Measurements from ENCODE around the gene CFAP53.

The CFAP53 gene

GRCh38 chr18:50194631-50195532 lies 71.4 kb downstream of the CFAP53 start, which contains the start of gene MYO5B:
Gene MYO5B (minus strand): TSS chr18:50195147. CDS start chr18:50194793, 354 bp downstream.
- DNase-seq, result peak in 1 of 56 donors; percentile 8

- no peak for DNase-seq
Observed at GRCh38 chr18:50193796-50194630, 72.3 kb downstream of the CFAP53 start.

- no peak for DNase-seq
Observed at GRCh38 chr18:50192995-50193795, 73.1 kb downstream of the CFAP53 start.

- DNase-seq, result no peak
Observed at GRCh38 chr18:50190926-50191325, 75.4 kb downstream of the CFAP53 start.

- DNase-seq, result no peak
Observed at GRCh38 chr18:50190236-50190635, 76.1 kb downstream of the CFAP53 start.

- DNase-seq, result no peak
Observed at GRCh38 chr18:50189160-50189559, 77.1 kb downstream of the CFAP53 start.

- DNase-seq, result no peak
Observed at GRCh38 chr18:50188652-50189051, 77.6 kb downstream of the CFAP53 start.

- DNase-seq, result no peak
Observed at GRCh38 chr18:50187659-50188058, 78.6 kb downstream of the CFAP53 start.

GRCh38 chr18:50186385-50186784 lies 79.9 kb downstream of the CFAP53 start:
- no peak for DNase-seq

GRCh38 chr18:50183556-50183955 lies 82.7 kb downstream of the CFAP53 start:
- DNase-seq, result no peak

- no peak for DNase-seq
Observed at GRCh38 chr18:50182511-50182910, 83.8 kb downstream of the CFAP53 start.

GRCh38 chr18:50181590-50181989 lies 84.7 kb downstream of the CFAP53 start:
- no peak for DNase-seq

GRCh38 chr18:50179465-50179864 lies 86.8 kb downstream of the CFAP53 start:
- DNase-seq, result no peak

- DNase-seq, result no peak
Observed at GRCh38 chr18:50177294-50177992, 88.9 kb downstream of the CFAP53 start.
